Germinal center (tissue), 1 donor: ENCODE results near the gene FGF21.
"Not testable (repeated sequence)": the region's sequence is repeated elsewhere in the genome, so short reads cannot be mapped to it uniquely, and the experiment has no call there.

Source experiments
- DNase-seq: peaks from one replicate; pipeline ENCODE4 v3.0.0; 2012; ENCODE audit warnings: mixed read lengths, low spot score

FGF21 gene

GRCh38 chr19:48787331-48787730 is 32.0 kb downstream of the FGF21 start:
- not testable (repeated sequence) for DNase-seq

- DNase-seq = no peak
Measured at GRCh38 chr19:48793271-48793670, 37.9 kb downstream of the FGF21 start.

- no peak for DNase-seq
Measured at GRCh38 chr19:48794291-48794690, 39.0 kb downstream of the FGF21 start.

- peak; percentile 92 for DNase-seq
Measured at GRCh38 chr19:48795055-48795684, 39.8 kb downstream of the FGF21 start.

GRCh38 chr19:48795685-48796070 is 40.4 kb downstream of the FGF21 start:
- no peak for DNase-seq

- DNase-seq = no peak
Measured at GRCh38 chr19:48796298-48797083, 41.2 kb downstream of the FGF21 start.

GRCh38 chr19:48797103-48797502 is 41.8 kb downstream of the FGF21 start:
- DNase-seq = no peak

- no peak for DNase-seq
Measured at GRCh38 chr19:48798937-48799336, 43.6 kb downstream of the FGF21 start.

- DNase-seq = no peak
Measured at GRCh38 chr19:48799358-48800300, 44.3 kb downstream of the FGF21 start.

GRCh38 chr19:48802623-48803022 is 47.3 kb downstream of the FGF21 start:
- DNase-seq = no peak

GRCh38 chr19:48804496-48804895 is 49.2 kb downstream of the FGF21 start:
- no peak for DNase-seq

- no peak for DNase-seq
Measured at GRCh38 chr19:48805452-48805851, 50.1 kb downstream of the FGF21 start.

GRCh38 chr19:48806518-48806817 is 51.1 kb downstream of the FGF21 start:
- peak; percentile 76 for DNase-seq

- no peak for DNase-seq
Measured at GRCh38 chr19:48806818-48807589, 51.7 kb downstream of the FGF21 start.

GRCh38 chr19:48807590-48808308 is 52.4 kb downstream of the FGF21 start:
- DNase-seq = no peak
